Urinary bladder (tissue), 4 donors: ENCODE data around the gene ZFHX2. TPM values are rescaled to one million over a fixed set of nuclear protein-coding genes. Genes with fewer than 3 reads are reported as not detected.

Experiments used
- DNase-seq: peaks from one replicate; pipeline ENCODE4 v3.0.0-alpha.2; 2015; ENCODE audit errors: extremely low spot score
- H3K27ac ChIP-seq: one replicate; pipeline ENCODE4 v1.5.1; 2013; ENCODE audit warnings: low read depth, mild to moderate bottlenecking, moderate library complexity
- H3K36me3 ChIP-seq: one replicate; pipeline ENCODE4 v1.6.1; 2013; ENCODE audit warnings: mild to moderate bottlenecking, moderate library complexity; ENCODE audit not compliant: insufficient read depth
- H3K4me1 ChIP-seq: one replicate; pipeline ENCODE4 v1.6.1; 2013; ENCODE audit warnings: mild to moderate bottlenecking, moderate library complexity; ENCODE audit not compliant: insufficient read depth
- H3K4me3 ChIP-seq: one replicate; pipeline ENCODE4 v1.5.1; 2013; ENCODE audit warnings: low read depth, low read length
- WGBS: extraction: QIAGEN DNeasy Blood & Tissue Kit; methylation state at CpG from one replicate; pipeline ENCODE4 v1.1.7; 2013; 5-methylcytosine and 5-hydroxymethylcytosine counted together
- polyA plus RNA-seq: library from polyadenylated mRNA; stranded (reverse); fragments of 200-250 nt; gene quantifications from one replicate; pipeline ENCODE4 v1.2.3, GENCODE V29; 2013
- total RNA-seq: library from RNA; depleted of rRNA; stranded (reverse); fragments of >200 nt; gene quantifications from one replicate; pipeline ENCODE4 v1.2.3, GENCODE V29; 2014
- donor health status: healthy with polysubstance abuse.
- donor health status: healthy.

The ZFHX2 gene
- total and polyA plus RNA-seq, 2 donors: 0.32 to 0.71 TPM

DNA sequence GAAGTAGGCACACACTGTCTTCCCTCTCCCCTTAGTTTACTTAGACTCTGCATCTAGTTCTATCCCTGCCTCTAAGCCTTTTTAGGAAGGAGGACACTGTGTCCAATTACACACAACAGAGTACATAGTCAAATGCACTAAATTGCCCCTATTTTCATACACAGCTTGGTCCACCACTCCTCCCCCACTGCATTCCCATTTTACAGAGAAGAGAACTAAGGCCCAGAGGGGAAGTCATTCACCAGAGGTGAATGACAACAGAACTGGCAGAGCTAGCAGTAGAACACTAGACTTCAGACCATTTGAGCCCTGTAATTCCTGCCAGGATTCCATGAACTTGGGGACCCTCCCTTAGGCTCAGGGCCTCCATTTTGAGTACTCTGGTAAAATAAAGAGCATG is 28.2 kb upstream of the ZFHX2 start:
- no peak overlapping the region for H3K27ac ChIP-seq
- H3K4me1 ChIP-seq: peaks cover 3% of the 10 kb centered on the region
- no peak overlapping the region for H3K4me3 ChIP-seq
- H3K36me3 ChIP-seq: no peaks in the 10 kb centered on the region
- no peak for DNase-seq

DNA sequence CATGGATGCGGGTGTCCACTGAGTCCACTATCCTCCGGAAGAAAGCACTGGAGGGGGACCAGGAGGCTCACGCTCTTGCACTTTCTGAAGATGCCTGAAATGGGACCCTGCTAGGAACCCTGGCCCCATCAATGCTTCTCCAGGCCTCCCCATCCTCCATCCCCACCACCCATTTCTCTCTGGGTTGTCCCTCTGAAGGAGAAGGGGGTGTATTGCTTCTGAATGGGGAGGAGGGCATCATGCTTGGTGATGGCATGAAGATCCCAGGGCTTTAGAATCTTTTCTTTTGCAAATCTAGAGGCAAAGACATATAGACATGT is 27.7 kb upstream of the ZFHX2 start:
- Histone ChIP-seq H3K4me1 (peaks cover 3% of the 10 kb centered on the region), H3K27ac (no peak overlapping the region), H3K4me3 (no peak overlapping the region), H3K36me3 (no peaks in the 10 kb centered on the region)
- DNase-seq: no peak
- WGBS: 41% methylated on average over 3 of the region's 3 CpGs

DNA sequence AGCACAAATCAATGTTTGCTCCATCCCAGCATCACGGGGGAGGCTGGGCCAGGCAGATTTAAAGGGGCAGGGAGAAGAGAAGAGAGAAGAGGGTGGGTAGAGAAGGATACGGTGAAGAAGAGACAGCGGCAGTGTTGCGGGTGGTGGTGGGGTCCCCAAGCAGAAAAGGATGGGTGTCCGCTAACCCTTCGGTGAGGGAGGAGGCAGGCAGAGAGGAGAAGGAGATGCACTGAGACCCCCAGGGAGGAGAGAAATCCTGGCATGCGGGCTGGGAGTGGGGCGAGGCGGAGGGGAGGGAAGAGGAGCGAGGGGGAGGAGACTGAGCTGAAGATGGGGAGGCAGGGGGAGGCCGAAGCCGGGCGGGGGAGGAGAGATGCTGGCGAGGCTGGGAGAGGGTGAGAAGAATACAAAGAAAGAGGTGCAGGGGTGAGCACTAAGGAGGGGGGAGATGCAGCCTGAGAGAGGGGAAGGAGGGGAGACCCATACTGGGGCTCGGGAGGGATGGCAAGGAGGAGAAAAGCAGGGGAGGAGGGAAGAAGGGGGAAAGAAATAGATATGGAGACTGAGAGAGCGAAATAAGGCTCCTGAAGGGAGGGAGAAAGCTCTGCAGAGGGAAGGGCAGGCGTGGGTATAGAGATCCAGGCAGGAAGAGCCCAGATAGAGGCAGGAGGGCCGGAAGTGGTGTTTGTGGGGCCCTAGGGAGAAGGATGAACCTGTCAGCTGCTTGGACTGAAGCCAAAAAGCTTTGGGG is 27.2 kb upstream of the ZFHX2 start, which contains the start of gene JPH4:
TSS of gene JPH4 (minus strand) at position 231 of the 751 bp plus-strand sequence. CDS start 1,337 bp downstream, outside the sequence.
- Histone ChIP-seq H3K27ac (no peak within 1 kb of the TSS), H3K4me3 (no peak within 1 kb of the TSS), H3K36me3 (no peaks in the 10 kb centered on the region), H3K4me1 (peaks cover 3% of the 10 kb centered on the region)
- DNase-seq: peak; percentile 69
- 8% methylated on average over 18 of the region's 18 CpGs for WGBS

DNA sequence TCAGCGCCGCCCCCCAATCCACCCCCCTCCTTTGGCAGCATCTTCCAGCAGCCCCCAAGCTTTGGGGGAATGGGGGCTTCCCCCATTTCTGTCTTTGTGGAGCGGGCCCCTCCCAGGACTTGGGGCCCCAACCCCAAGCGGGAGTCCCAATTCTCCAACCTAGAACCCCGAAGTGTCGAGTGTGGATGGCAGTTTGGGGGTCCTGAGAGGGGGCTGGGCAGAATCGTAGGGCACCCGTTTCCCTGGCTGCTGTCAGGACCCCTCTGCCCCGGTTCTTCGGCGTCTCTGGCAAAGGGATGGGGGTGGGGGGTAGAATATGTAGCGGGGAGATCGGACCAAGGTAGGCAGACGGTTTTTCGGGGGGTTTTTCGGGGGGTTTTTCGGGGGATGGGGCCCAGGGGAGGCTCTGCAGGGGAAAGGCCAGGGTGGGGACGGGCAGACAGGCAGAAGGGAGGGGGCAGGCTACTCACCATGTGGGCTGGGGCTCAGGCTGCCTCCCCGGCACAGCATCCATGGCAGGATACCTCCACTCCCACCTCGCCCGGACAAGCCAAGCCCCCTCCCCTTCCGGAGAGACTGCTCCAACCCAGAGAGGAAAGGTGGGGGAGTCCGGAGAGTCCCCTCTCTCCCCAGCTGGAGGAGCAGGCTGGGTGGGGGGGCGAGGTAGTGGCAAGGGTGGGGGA is 26.3 kb upstream of the ZFHX2 start:
- peaks cover 3% of the 10 kb centered on the region for H3K4me1 ChIP-seq
- 3% methylated on average over 24 of the region's 24 CpGs for WGBS
- no peak overlapping the region for H3K4me3 ChIP-seq
- no peaks in the 10 kb centered on the region for H3K36me3 ChIP-seq
- no peak for DNase-seq
- H3K27ac ChIP-seq: no peak overlapping the region

DNA sequence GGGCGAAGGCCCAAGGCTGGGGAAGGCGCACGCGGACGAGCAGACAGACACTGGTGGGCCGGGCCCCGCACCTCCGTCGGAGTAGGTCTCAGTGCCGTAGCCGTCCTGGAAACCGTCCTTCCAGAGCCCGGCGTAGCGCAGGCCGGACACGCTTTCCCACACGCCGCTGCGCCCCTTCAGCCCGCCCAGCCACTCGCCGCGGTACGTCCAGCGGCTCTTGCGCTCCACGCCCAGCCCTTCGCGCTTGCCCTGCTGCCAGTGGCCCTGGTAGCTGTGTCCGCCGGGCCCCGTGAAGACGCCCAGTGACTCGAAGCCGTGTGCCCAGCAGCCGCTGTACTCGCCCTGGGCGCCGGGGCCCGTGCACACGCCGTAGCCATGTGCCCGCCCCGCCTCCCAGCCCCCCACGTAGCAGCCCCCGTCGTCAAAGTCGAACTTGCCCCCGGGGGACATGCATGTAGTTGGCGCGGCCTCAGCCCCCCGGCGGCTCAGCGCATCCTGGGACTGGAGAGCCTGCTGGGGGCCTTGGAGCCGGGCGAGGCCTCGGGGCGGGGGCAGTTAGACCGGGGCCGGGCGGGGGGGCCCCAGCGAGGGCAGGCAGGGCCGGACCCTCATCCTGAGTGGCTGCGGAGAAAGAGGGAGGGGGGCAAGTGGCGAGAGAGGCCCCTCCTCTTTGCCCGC is 25.6 kb upstream of the ZFHX2 start:
- peak overlapping the region; percentile 38 for H3K4me3 ChIP-seq
- no peak overlapping the region for H3K27ac ChIP-seq
- H3K36me3 ChIP-seq: no peaks in the 10 kb centered on the region
- peaks cover 3% of the 10 kb centered on the region for H3K4me1 ChIP-seq
- no peak for DNase-seq
- WGBS: 2% methylated on average over 67 of the region's 67 CpGs

DNA sequence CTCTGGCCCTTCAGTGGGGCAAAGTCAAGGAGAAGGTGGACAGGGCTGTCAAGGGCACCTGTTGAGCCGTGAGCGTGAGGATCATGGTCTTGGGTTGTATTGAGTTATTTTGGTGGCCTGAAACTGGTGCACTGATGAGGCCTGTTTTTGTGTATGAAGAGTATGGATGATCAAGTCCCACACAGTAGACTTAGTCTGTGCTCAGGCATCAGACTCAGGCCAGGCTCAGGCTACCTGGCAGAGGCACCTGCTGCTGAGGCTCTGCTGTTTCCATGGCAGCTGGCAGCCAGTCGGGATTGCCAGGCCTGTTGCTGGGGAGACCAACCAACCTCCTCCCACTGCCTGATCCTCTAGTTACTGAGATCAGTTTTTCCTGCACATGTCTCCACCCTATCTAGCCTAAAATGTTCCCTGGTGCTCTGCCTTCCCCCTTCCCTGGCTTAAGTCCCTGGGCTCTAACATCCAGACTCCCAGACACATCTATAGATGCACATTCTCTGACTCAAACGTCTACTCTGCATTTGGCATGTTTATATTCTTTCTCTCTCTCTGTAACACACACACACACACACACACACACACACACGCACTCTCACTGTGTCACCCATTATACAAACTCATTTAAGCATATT is 21.9 kb upstream of the ZFHX2 start:
- H3K4me3 ChIP-seq: no peak overlapping the region
- no peak overlapping the region for H3K27ac ChIP-seq
- H3K36me3 ChIP-seq: no peaks in the 10 kb centered on the region
- peaks cover 3% of the 10 kb centered on the region for H3K4me1 ChIP-seq
- 70% methylated on average over 5 of the region's 5 CpGs for WGBS
- no peak for DNase-seq

DNA sequence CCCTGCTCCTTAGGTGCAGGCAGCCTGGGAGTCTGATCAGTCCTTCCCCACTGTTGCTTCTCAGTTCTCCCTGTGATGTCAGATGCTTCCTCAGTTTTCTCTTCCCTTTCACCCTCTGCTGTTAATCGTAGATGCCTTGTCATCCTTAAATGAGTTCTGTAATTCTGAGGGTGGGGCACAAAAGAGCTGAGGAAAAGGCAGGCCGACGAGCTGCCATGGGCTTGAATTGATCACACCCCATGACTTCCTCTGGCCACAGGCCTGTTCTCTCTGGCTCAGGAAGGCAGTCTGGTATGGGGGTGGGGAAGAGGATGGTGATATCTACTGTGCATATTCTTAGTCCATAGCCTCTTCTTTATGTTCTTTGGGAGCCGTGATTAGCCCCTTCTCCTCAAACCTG is 21.3 kb upstream of the ZFHX2 start:
- H3K27ac ChIP-seq: no peak overlapping the region
- DNase-seq: no peak
- WGBS: 49% methylated on average over 4 of the region's 4 CpGs
- H3K4me1 ChIP-seq: peaks cover 3% of the 10 kb centered on the region
- H3K4me3 ChIP-seq: no peak overlapping the region
- no peaks in the 10 kb centered on the region for H3K36me3 ChIP-seq

DNA sequence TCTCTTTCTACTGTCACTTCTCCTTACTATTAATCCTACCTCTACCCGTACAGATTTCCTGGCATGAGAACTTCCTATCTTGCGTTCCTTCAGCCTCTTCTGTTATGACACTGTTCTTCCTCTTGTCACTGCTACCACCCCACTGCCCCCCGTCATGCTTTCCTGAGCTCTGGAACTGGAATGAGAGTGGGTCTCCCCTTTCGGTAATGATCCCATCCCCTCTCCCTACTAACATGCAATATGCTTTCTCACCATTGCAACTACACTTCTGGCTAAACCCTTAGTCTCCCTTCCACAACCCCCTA is 20.9 kb upstream of the ZFHX2 start:
- no peaks in the 10 kb centered on the region for H3K36me3 ChIP-seq
- no peak for DNase-seq
- H3K27ac ChIP-seq: no peak overlapping the region
- WGBS: 58% methylated on average over 4 of the region's 4 CpGs
- peaks cover 3% of the 10 kb centered on the region for H3K4me1 ChIP-seq
- H3K4me3 ChIP-seq: no peak overlapping the region

DNA sequence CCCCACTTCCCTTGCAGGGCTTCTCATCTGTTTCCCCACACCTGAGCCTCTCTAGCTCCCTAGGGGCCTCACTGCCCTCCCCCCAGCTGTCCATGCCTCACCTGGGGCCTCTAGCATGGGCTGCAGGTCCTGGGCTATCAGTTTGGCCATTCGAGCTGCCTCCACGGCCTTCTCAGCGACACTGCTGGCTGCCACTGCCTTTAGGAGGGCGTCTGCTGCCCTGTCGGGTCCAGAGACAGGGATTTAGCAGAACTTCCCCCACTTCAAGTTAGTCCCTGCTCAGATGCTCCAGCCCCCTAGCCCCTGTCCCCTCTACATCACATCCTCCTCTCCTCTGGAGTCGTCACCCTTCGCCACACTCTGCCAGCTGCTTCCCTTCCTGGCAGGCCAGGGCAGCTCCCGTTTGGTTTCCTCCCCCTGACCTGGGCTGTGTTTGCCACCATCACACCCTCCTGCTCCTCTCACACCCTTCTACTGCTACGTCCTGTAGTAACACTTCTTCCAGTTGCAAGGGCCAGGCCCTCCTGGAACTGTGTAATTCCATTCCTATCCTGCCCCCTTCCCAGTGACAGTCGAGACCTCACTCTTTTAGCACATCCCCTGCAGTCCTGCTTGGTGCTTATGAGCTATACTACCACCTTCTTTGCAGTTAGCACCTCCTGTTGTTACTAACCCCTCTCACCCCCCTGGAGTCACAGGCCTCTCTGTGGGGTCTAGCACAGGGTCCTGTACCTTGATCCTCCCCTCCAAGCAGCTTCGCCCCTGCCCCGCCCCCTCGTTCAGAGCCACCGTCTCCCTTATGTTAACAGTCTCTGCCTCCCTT is 20.3 kb upstream of the ZFHX2 start:
- DNase-seq: no peak
- H3K4me1 ChIP-seq: peaks cover under 1% of the 10 kb centered on the region
- H3K36me3 ChIP-seq: no peaks in the 10 kb centered on the region
- H3K4me3 ChIP-seq: no peak overlapping the region
- 55% methylated on average over 14 of the region's 14 CpGs for WGBS
- H3K27ac ChIP-seq: no peak overlapping the region

DNA sequence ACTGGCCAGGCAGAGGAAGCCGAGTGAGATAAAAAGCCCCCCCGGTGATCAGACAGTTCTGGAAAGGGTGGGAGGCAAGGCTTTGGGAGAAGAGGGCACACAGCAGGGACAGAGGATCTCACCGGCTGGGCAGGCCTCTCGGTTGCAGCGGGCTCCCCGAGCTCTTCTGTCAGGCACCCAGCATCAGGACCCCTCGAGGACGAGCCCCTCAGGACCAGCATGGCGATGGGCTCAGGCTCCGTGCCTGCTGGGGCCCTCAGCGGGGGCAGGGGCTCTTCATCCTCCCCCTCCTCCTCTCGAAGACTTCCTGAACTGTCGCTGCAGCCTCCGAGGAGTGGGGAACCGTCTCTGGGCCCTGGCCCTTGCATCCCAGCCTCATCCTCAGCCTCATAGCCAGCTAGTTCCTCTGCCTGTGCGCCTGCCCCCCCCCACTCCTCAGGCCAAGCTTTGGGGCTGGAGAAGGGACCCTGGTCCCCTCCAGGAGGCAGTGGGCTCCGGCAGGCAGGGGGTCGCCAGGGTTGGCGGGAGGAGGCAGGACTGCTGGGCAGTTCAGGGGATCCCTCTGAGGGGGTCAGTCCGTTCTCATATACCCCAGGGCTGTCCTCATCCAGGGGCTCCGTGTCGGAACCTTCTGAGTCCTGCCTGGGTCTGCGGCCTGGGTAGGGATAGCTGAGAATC is 19.4 kb upstream of the ZFHX2 start:
- Histone ChIP-seq H3K36me3 (no peaks in the 10 kb centered on the region), H3K27ac (no peak overlapping the region), H3K4me3 (no peak overlapping the region), H3K4me1 (no peaks in the 10 kb centered on the region)
- no peak for DNase-seq
- 78% methylated on average over 23 of the region's 23 CpGs for whole genome bisulfite sequencing

DNA sequence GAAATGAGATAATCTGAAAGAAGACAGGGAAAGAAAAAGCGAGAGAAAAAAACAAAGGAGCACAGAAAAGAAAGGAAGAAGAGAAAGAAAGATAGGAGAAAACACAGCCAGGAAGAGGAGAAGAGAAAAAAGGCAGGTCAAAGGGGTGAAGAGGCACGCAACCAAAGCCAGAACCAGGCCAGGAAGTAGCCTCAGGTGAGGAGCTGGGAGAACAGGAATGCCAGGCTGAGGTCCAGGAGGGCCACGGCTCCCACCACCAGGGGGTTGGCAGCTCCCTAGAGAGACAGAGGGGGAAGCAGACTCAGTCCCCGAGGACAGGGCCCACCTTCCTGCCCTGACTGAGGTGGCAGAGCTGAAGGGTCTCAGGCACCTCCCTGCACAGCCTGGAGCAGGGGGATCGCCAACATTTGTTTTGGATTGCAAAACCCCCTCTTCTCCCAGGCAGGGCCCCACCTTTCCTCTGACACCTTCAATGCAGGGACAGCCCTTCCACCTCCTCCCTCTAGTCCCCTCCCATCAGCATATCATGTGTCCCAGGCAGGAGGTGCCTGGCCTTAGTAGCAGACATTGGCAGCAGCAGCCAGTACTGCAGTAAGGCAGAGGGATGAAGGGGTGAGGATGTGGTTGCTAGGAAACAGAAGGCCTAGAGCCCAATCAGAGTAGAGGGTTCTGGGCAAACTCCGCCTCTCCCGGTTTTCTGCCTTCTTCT is 18.0 kb upstream of the ZFHX2 start:
- peak overlapping the region; percentile 65 for H3K27ac ChIP-seq
- DNase-seq: no peak
- H3K36me3 ChIP-seq: no peaks in the 10 kb centered on the region
- H3K4me3 ChIP-seq: no peak overlapping the region
- 58% methylated on average over 7 of the region's 7 CpGs for WGBS
- no peaks in the 10 kb centered on the region for H3K4me1 ChIP-seq

DNA sequence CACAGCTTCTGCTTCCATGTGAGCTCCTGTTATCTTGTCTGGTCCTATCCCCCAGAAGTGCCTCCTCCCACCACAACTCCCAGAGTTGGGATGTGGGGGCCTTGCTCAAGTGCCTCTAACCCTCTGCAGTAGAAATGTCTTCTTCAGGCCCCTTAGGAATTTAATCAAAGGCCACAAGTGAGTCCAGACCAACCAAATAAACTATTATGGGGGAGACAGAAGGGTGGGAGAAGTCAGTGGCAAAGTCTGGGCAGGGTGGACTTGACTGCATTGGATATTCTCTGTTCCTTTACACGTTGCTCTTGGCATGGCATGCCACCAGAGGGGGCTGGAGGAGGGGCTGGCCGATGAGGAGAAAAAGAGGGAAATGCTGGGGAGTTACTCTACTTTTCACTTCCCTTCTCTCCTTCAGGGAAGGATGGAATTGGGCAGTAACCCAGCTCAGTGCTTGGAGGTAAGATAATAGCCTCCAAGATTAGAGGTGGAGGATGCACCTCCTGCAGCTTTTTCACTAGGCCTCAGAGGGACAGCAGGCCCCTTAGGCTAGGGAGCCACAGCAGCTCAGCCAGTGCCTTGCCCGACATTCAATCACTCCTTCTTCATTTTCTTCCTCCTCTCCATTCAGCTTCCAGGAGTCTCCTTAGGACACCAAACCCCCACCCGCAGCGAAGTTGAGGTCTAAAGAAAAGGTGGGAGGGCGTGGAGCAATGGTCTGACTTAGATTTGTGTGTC is 17.2 kb upstream of the ZFHX2 start:
- Histone ChIP-seq H3K27ac (no peak overlapping the region), H3K4me1 (no peaks in the 10 kb centered on the region), H3K36me3 (no peaks in the 10 kb centered on the region), H3K4me3 (no peak overlapping the region)
- 57% methylated on average over 6 of the region's 6 CpGs for WGBS
- DNase-seq: no peak
